Activated B cell treated with CpG ODN at 0.5 μM for 24 hours (primary cell): ENCODE data around the gene CNN3. TPM values are rescaled to one million over a fixed set of nuclear protein-coding genes. Genes with fewer than 3 reads are reported as not detected.

ENCODE experiments used
- ATAC-seq: fragments of 200-7000 bp; cut with Tn5 transposase; one replicate; pipeline ENCODE4 v1.10.0; 2021; ENCODE audit warnings: low read depth, mild to moderate bottlenecking, moderate library complexity
- CTCF ChIA-PET: fragments of 350-600 bp; sonication (Branson Sonifier 250); formaldehyde crosslinking; loops from one replicate; lab custom pipeline; 2021; ENCODE audit warnings: antibody characterized with exemption; lab: Charles Lee
- POLR2A ChIA-PET: fragments of 350-600 bp; sonication (Branson Sonifier 250); formaldehyde crosslinking; loops from one replicate; lab custom pipeline; 2021; ENCODE audit warnings: antibody characterized with exemption; lab: Charles Lee
- DNase-seq: peaks from one replicate; pipeline ENCODE4 v3.0.0; 2022
- H3K27ac Mint-ChIP-seq: one replicate; pipeline ENCODE4 v1.8.0; 2020; ENCODE audit warnings: mixed read lengths
- H3K27me3 Mint-ChIP-seq: one replicate; pipeline ENCODE4 v1.8.0; 2021; ENCODE audit warnings: mixed read lengths
- H3K36me3 Mint-ChIP-seq: one replicate; pipeline ENCODE4 v1.8.0; 2021; ENCODE audit warnings: low read depth, mixed read lengths
- H3K4me1 Mint-ChIP-seq: one replicate; pipeline ENCODE4 v1.8.0; 2021; ENCODE audit warnings: mixed read lengths
- H3K4me3 Mint-ChIP-seq: one replicate; pipeline ENCODE4 v1.8.0; 2020; ENCODE audit warnings: mild to moderate bottlenecking, mixed read lengths
- H3K9me3 Mint-ChIP-seq: one replicate; pipeline ENCODE4 v1.8.0; 2020; ENCODE audit warnings: mixed read lengths
- CTCF ChIP-seq: fragments of 200-600 bp; IDR thresholded peaks from one replicate; pipeline ENCODE4 v1.8.0; 2022; ENCODE audit warnings: antibody characterized with exemption, mild to moderate bottlenecking
- intact Hi-C: fragments of 100-400 bp; cut with micrococcal nuclease; formaldehyde crosslinking; loops from one replicate; pipeline ENCODE4 v1.15.1; 2024
- total RNA-seq: library from RNA; stranded (reverse); gene quantifications from 2 replicates; pipeline ENCODE4 v1.2.3, GENCODE V29; 2022

CNN3 gene
- total RNA-seq, 1 donor from 2014 or later: 6.2 TPM

- DNase-seq: no peak
- Mint-ChIP-seq H3K36me3 (no peaks in the 10 kb centered on the region), H3K27ac (no peak overlapping the region), H3K27me3 (no peaks in the 10 kb centered on the region), H3K4me3 (no peak overlapping the region), H3K9me3 (no peaks in the 10 kb centered on the region), H3K4me1 (no peaks in the 10 kb centered on the region)
- ChIA-PET POLR2A (no interaction called here), CTCF (no interaction called here)
- intact Hi-C loops: no loop called here
- no peak for ATAC-seq
- no peak for TF ChIP-seq CTCF
Observed at GRCh38 chr1:94934551-94934950, 7.6 kb upstream of the CNN3 start.

DNA sequence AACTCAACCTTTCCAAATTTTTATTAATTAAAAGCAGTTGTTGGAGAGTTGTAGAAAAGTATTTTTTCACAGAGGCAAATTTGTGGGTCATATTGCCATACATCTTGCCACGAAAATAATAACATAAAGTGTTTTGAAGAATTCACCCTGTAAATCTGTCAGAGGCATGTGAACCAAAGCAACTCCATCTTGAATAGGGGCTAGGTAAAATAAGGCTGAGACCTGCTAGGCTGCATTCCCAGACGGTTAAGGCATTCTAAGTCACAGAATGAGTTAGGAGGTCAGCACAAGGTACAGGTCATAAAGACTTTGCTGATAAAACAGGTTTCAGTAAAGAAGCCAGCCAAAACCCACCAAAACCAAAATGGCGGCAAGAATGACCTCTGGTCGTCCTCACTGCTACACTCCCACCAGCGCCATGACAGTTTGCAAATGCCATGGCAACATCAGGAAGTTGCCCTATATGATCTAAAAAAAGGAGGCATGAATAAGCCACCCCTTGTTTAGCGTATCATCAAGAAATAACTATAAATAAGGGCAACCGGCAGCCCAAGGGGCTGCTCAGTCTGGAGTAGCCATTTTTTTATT is 4.4 kb upstream of the CNN3 start:
- no peak for TF ChIP-seq CTCF
- H3K4me3 Mint-ChIP-seq: no peak overlapping the region
- POLR2A ChIA-PET: no interaction called here
- no peaks in the 10 kb centered on the region for H3K36me3 Mint-ChIP-seq
- H3K27ac Mint-ChIP-seq: no peak overlapping the region
- peaks cover 5% of the 10 kb centered on the region for H3K27me3 Mint-ChIP-seq
- DNase-seq: no peak
- ATAC-seq: no peak
- H3K9me3 Mint-ChIP-seq: no peaks in the 10 kb centered on the region
- peaks cover 7% of the 10 kb centered on the region for H3K4me1 Mint-ChIP-seq
- intact Hi-C loops: no loop called here
- CTCF ChIA-PET: no interaction called here

DNA sequence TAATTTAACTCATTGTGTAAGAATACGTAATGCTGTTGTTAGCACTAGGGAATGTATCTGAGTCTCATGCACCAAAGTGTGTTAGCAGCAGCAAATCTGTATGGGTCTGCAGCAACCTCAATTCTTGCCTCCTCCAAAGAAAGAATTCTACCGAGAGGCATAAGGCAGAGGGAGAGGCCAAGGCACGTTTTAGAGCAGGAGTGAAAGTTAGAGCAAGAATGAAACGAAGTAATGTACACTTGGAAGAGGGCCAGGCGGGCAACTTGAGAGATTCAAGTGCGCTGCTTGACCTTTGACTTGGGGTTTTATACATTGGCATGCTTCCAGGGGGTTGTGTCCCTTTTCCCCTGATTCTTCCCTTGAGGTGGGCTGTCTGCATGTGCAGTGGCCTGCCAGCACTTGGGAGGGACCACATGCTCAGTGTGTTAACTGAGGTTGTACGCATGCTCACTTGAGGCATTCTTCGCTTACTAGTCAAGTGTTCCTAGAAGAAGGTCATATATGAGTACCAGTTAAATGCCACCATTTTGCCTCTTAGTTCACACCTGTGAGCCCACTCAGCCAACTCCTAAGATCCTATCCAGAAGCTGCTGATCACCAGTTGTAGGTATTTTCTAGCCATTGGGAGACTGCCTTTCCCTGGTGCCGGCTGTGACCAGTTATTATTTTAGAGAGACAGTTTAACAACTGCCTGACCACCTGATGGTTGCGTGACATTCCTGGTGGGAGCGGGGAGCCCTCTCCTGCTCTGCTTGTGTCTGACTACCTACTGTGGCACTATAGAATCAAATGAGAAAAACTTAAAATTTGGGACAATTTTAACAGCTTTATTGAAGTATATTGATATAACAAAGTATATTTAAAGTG is 2.7 kb upstream of the CNN3 start:
- DNase-seq (no peak), ATAC-seq (no peak)
- no peak for TF ChIP-seq CTCF
- Mint-ChIP-seq H3K4me3 (no peak overlapping the region), H3K27ac (no peak overlapping the region), H3K36me3 (no peaks in the 10 kb centered on the region), H3K4me1 (peaks cover 20% of the 10 kb centered on the region), H3K27me3 (peaks cover 6% of the 10 kb centered on the region), H3K9me3 (no peaks in the 10 kb centered on the region)
- intact Hi-C loops: loop anchor here (5.0 to 10.0 kb wide), 5 partner anchors 135 to 1955 kb away; partner anchors contain the start of genes ABCD3 and GCLM
- POLR2A ChIA-PET: no interaction called here
- CTCF ChIA-PET: no interaction called here

DNA sequence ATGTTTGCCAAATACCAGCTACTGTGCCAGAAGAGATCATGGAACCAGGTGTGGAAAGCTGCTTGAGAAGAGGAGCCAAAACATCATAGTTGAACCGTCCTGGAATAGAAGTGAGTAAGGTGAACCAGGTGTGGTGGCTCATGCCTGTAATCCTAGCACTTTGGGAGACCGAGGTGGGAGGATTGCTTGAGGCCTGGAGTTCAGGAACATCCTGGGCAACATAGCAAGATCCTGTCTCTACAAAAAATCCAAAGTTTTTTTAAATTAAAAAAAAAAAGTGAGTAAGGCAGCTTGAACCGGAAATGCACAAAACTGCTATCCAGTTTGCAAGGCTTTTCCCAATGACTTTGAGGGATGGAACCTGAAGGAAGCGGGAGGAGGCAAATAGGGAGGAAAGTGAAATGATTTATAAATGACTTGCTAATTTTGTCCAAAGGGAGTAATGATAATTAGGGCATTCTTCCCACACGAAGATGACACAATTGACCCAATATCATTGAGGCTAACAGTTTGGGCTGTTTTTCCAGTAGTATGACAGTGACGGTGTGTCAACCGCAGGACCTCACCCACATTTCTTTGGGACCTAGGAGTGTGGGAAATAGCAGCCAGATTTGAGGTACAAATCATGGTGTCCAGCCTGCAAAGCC is 1.5 kb upstream of the CNN3 start:
- Mint-ChIP-seq H3K4me3 (peak overlapping the region; percentile 86), H3K27me3 (peaks cover 11% of the 10 kb centered on the region), H3K27ac (no peak overlapping the region), H3K36me3 (no peaks in the 10 kb centered on the region), H3K4me1 (peaks cover 23% of the 10 kb centered on the region), H3K9me3 (no peaks in the 10 kb centered on the region)
- POLR2A ChIA-PET: interaction anchor here (1.4 kb wide), 1 partner anchor 33 kb away, joined by 4 read pairs; no protein-coding TSS in a partner anchor
- DNase-seq (no peak), ATAC-seq (no peak)
- intact Hi-C loops: loop anchor here (5.0 to 10.0 kb wide), 5 partner anchors 134 to 1954 kb away; partner anchors contain the start of genes ABCD3 and GCLM
- CTCF ChIA-PET: interaction anchor here (0.6 to 1.8 kb wide), 3 partner anchors 33 to 438 kb away, joined by 3 to 5 read pairs (median 4); no protein-coding TSS in a partner anchor
- TF ChIP-seq CTCF: no peak
